Activated T-cell treated with anti-CD3 and anti-CD28 coated beads, Interleukin-2, amount 50 U/mL, for 4 hours (primary cell): ENCODE measurements around the gene COLEC12. TPM values are rescaled to one million over a fixed set of nuclear protein-coding genes. Genes with fewer than 3 reads are reported as not detected.

Experiments
- ATAC-seq, 2 donors: fragments of 200-7000 bp; cut with Tn5 transposase; one replicate each; pipeline ENCODE4 v1.10.0; 2021
- DNase-seq: peaks from one replicate; pipeline ENCODE4 v3.0.0-alpha.2; 2020
- H3K27me3 Mint-ChIP-seq: one replicate; pipeline ENCODE4 v1.8.0; 2021; ENCODE audit warnings: low read depth, mixed read lengths
- H3K36me3 Mint-ChIP-seq: one replicate; pipeline ENCODE4 v1.8.0; 2022; ENCODE audit warnings: mixed read lengths; ENCODE audit not compliant: insufficient read depth
- H3K4me1 Mint-ChIP-seq: one replicate; pipeline ENCODE4 v1.8.0; 2021; ENCODE audit warnings: low read depth, mixed read lengths
- H3K4me3 Mint-ChIP-seq: one replicate; pipeline ENCODE4 v1.8.0; 2021; ENCODE audit warnings: mild to moderate bottlenecking, moderate library complexity, mixed read lengths
- H3K9me3 Mint-ChIP-seq: one replicate; pipeline ENCODE4 v1.8.0; 2021; ENCODE audit warnings: mixed read lengths
- total RNA-seq, 3 donors: library from RNA; stranded (reverse); gene quantifications; one replicate each; pipeline ENCODE4 v1.2.1, GENCODE V29; 2021

COLEC12 gene
- total RNA-seq, 3 donors from 2014 or later = 0.05 to 0.08 TPM; not detected in 1

GRCh38 chr18:515838-516237, 15.3 kb upstream of the COLEC12 start:
- H3K9me3 Mint-ChIP-seq = no peaks in the 10 kb centered on the region
- H3K4me1 Mint-ChIP-seq = peaks cover 3% of the 10 kb centered on the region
- ATAC-seq (no peak), DNase-seq (no peak)
- H3K27me3 Mint-ChIP-seq = no peaks in the 10 kb centered on the region
- no peaks in the 10 kb centered on the region for H3K36me3 Mint-ChIP-seq
- no peak overlapping the region for H3K4me3 Mint-ChIP-seq

GRCh38 chr18:515156-515815, 14.8 kb upstream of the COLEC12 start:
- Mint-ChIP-seq H3K36me3 (no peaks in the 10 kb centered on the region), H3K27me3 (no peaks in the 10 kb centered on the region)
- ATAC-seq = no peak

GRCh38 chr18:513826-514530, 13.5 kb upstream of the COLEC12 start:
- Mint-ChIP-seq H3K9me3 (no peaks in the 10 kb centered on the region), H3K4me1 (peaks cover 3% of the 10 kb centered on the region), H3K27me3 (no peaks in the 10 kb centered on the region), H3K36me3 (no peaks in the 10 kb centered on the region), H3K4me3 (no peak overlapping the region)
- ATAC-seq = no peak
- DNase-seq = no peak

More at GRCh38 chr18:515156-515815, 14.8 kb upstream of the COLEC12 start:
- Mint-ChIP-seq H3K9me3 (no peaks in the 10 kb centered on the region), H3K4me1 (peaks cover 3% of the 10 kb centered on the region), H3K4me3 (no peak overlapping the region)
- no peak for DNase-seq

GRCh38 chr18:512957-513356, 12.5 kb upstream of the COLEC12 start:
- no peak for ATAC-seq
- Mint-ChIP-seq H3K9me3 (no peaks in the 10 kb centered on the region), H3K4me1 (no peaks in the 10 kb centered on the region), H3K4me3 (no peak overlapping the region), H3K27me3 (no peaks in the 10 kb centered on the region), H3K36me3 (no peaks in the 10 kb centered on the region)
- DNase-seq = no peak

GRCh38 chr18:508835-509234, 8.3 kb upstream of the COLEC12 start:
- Mint-ChIP-seq H3K4me3 (no peak overlapping the region), H3K9me3 (no peaks in the 10 kb centered on the region), H3K27me3 (no peaks in the 10 kb centered on the region), H3K4me1 (no peaks in the 10 kb centered on the region), H3K36me3 (no peaks in the 10 kb centered on the region)
- DNase-seq = no peak
- no peak for ATAC-seq

- H3K4me3 Mint-ChIP-seq = no peak overlapping the region
- no peaks in the 10 kb centered on the region for H3K4me1 Mint-ChIP-seq
- no peaks in the 10 kb centered on the region for H3K36me3 Mint-ChIP-seq
- H3K9me3 Mint-ChIP-seq = no peaks in the 10 kb centered on the region
- DNase-seq (no peak), ATAC-seq (no peak)
- peaks cover 3% of the 10 kb centered on the region for H3K27me3 Mint-ChIP-seq
These were observed 7.1 kb upstream of the COLEC12 start for GRCh38 chr18:507636-508035.

GRCh38 chr18:506801-507200, 6.3 kb upstream of the COLEC12 start:
- Mint-ChIP-seq H3K4me1 (no peaks in the 10 kb centered on the region), H3K4me3 (no peak overlapping the region), H3K36me3 (no peaks in the 10 kb centered on the region), H3K9me3 (no peaks in the 10 kb centered on the region), H3K27me3 (peaks cover 3% of the 10 kb centered on the region)
- DNase-seq (no peak), ATAC-seq (no peak)

GRCh38 chr18:506264-506663, 5.8 kb upstream of the COLEC12 start:
- no peak for DNase-seq
- Mint-ChIP-seq H3K4me3 (no peak overlapping the region), H3K27me3 (peaks cover 6% of the 10 kb centered on the region), H3K9me3 (no peaks in the 10 kb centered on the region), H3K36me3 (no peaks in the 10 kb centered on the region), H3K4me1 (no peaks in the 10 kb centered on the region)
- no peak for ATAC-seq

- Mint-ChIP-seq H3K4me3 (no peak overlapping the region), H3K36me3 (no peaks in the 10 kb centered on the region), H3K4me1 (peaks cover 2% of the 10 kb centered on the region), H3K9me3 (no peaks in the 10 kb centered on the region), H3K27me3 (peaks cover 12% of the 10 kb centered on the region)
- DNase-seq (no peak), ATAC-seq (peak; percentile 25 to 46)
These were observed 5.1 kb upstream of the COLEC12 start for GRCh38 chr18:505483-506122.

GRCh38 chr18:501406-501714, 859 bp upstream of the COLEC12 start:
- ATAC-seq (no peak), DNase-seq (no peak)
- H3K27me3 Mint-ChIP-seq = peaks cover 40% of the 10 kb centered on the region
- H3K4me1 Mint-ChIP-seq = peaks cover 8% of the 10 kb centered on the region
- no peak overlapping the region for H3K4me3 Mint-ChIP-seq
- no peaks in the 10 kb centered on the region for H3K36me3 Mint-ChIP-seq
- H3K9me3 Mint-ChIP-seq = no peaks in the 10 kb centered on the region

- Mint-ChIP-seq H3K4me1 (peaks cover 8% of the 10 kb centered on the region), H3K9me3 (no peaks in the 10 kb centered on the region), H3K4me3 (no peak overlapping the region), H3K27me3 (peaks cover 40% of the 10 kb centered on the region), H3K36me3 (no peaks in the 10 kb centered on the region)
- ATAC-seq (peak; percentile 17 to 38), DNase-seq (no peak)
These were observed 497 bp downstream of the COLEC12 start for GRCh38 chr18:499776-500631.

GRCh38 chr18:498931-499775, 1.3 kb downstream of the COLEC12 start:
- Mint-ChIP-seq H3K36me3 (no peaks in the 10 kb centered on the region), H3K9me3 (no peaks in the 10 kb centered on the region), H3K4me3 (no peak overlapping the region), H3K4me1 (peaks cover 8% of the 10 kb centered on the region), H3K27me3 (peaks cover 42% of the 10 kb centered on the region)
- ATAC-seq = no peak
- no peak for DNase-seq

GRCh38 chr18:497688-498087, 2.8 kb downstream of the COLEC12 start:
- Mint-ChIP-seq H3K36me3 (no peaks in the 10 kb centered on the region), H3K4me1 (peaks cover 8% of the 10 kb centered on the region), H3K9me3 (no peaks in the 10 kb centered on the region), H3K4me3 (no peak overlapping the region), H3K27me3 (peaks cover 42% of the 10 kb centered on the region)
- no peak for ATAC-seq
- no peak for DNase-seq

GRCh38 chr18:495452-495851, 5.0 kb downstream of the COLEC12 start:
- H3K4me1 Mint-ChIP-seq = peaks cover 6% of the 10 kb centered on the region
- DNase-seq (no peak), ATAC-seq (no peak)
- no peaks in the 10 kb centered on the region for H3K36me3 Mint-ChIP-seq
- H3K4me3 Mint-ChIP-seq = no peak overlapping the region
- no peaks in the 10 kb centered on the region for H3K9me3 Mint-ChIP-seq
- H3K27me3 Mint-ChIP-seq = peaks cover 33% of the 10 kb centered on the region
